ENCODE results near the gene CPNE2. TPM values are rescaled to one million over a fixed set of nuclear protein-coding genes. Genes with fewer than 3 reads are reported as not detected.
A peak's percentile ranks its signal among the peaks of the same experiment; 100 is the strongest.
"Not testable (repeated sequence)": the region's sequence is repeated elsewhere in the genome, so short reads cannot be mapped to it uniquely, and the experiment has no call there.

The CPNE2 gene
- total RNA-seq, 8 experiments from 2014 or later = 14.7 to 71.4 (median 19.1) TPM

DNA sequence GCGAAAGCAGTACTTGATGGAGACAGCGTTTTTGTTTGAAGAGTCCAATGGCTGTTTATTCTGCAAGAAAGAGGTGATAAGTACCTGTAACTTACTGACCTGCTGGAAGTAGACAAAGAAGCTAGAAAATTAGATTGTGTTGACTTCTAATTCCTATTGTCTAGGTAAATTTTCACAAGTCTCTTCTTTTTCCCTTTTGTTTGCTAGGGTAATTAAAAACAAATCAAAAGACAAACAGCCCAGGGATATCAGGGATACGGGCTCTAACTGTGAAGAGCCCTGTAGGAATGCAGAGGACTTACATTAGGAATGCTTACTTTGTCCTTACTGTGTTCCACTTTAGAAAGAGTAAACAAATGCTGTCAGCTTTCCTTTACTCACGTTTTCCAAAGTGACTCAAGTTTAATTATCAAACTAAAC lies 86.4 kb downstream of the CPNE2 start:
- WGBS, 10 experiments = 17 to 88% (median 66%) methylated on average over 1 to 4 of the region's 4 CpGs
- ATAC-seq (replicated peaks in 6 of 8) = peak in 4 of 8 experiments; percentile 15 to 83 (median 54)
- in situ Hi-C loops (cut with MboI; ENCODE audit: low pct_unique_long_range_greater_than_20kb in 2 of 9, low sequenced_read_pairs in 9 of 9, unreplicated experiment in 9 of 9) = loop anchor here in 1 of 9 experiments (10.0 kb wide), 1 partner anchor 94 kb away; no protein-coding TSS in a partner anchor
- no peak overlapping the region for H3K27ac ChIP-seq
- H3K4me1 ChIP-seq (replicated peaks in 1 of 2) = peaks cover 0 to 10% of the 10 kb centered on the region in 2 donors
- H3K4me3 ChIP-seq = no peak overlapping the region

DNA sequence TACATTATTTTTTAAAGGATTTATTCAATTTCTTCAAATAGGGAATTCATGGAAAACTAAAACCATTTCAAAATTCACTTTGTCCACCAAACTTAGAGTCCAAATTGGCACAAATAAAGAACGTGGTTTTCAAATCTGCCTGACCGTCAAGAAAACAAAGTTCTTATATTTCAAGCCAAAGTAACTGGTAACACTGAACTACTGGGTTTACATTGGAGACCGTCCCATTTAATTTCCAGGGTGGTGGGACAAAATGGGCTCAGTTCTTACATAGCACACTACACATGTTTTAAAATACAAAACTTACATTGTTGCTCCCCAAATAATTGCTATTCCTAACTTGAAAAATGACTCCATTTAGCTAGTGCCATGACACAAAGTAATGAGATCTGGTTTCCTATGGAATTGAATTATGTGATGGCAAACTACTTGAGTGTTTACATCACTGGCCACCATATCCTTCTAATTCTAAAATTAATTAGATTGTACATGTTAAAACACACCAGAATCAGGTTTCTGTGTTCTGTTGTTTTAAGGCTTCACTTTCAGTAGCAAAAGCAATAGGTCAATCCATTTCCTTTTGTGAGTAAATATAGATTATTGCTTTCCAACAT lies 86.9 kb downstream of the CPNE2 start:
- peaks cover 3 to 13% of the 10 kb centered on the region in 2 donors for H3K4me1 ChIP-seq (replicated peaks in 1 of 2)
- H3K27ac ChIP-seq = no peak overlapping the region
- 54 to 100% (median 74%) methylated on average over 1 to 3 of the region's 3 CpGs; no CpG with 5 or more reads in 1 of the 10 experiments for WGBS, 10 experiments
- in situ Hi-C loops (cut with MboI; ENCODE audit: low pct_unique_long_range_greater_than_20kb in 2 of 9, low sequenced_read_pairs in 9 of 9, unreplicated experiment in 9 of 9) = loop anchor here in 1 of 9 experiments (10.0 kb wide), 1 partner anchor 95 kb away; no protein-coding TSS in a partner anchor
- H3K4me3 ChIP-seq = no peak overlapping the region
- ATAC-seq (replicated peaks in 6 of 8) = peak in 1 of 8 experiments; percentile 62

DNA sequence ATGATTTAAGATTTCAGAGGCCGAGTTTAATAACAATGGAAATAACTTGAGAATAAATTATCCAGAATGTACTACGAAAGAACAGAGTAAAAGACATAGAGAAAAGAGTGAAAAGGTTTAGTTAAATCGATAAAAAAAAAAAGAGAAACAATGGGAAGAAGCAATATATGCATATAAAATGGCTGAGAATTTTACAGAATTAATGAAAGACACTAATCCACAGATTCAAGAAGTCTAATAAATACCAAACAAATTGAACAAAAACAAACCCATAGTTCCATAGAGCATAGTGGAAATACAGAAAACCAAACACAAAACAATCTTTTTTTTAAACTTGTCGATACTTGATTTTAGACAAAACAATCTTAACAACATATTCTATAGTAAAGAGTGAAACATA lies 91.7 kb downstream of the CPNE2 start:
- Histone ChIP-seq H3K4me1 (replicated peaks in 1 of 2) (peaks cover 13 to 18% of the 10 kb centered on the region in 2 donors), H3K27ac (no peak overlapping the region), H3K4me3 (peak overlapping the region in 2 of 5 donors; percentile 83 to 94)
- ATAC-seq (replicated peaks in 6 of 8) = no peak
- WGBS, 10 experiments = 67 to 97% (median 88%) methylated on average over 3 to 4 of the region's 4 CpGs
- in situ Hi-C loops (cut with MboI; ENCODE audit: low pct_unique_long_range_greater_than_20kb in 2 of 9, low sequenced_read_pairs in 9 of 9, unreplicated experiment in 9 of 9) = no loop called here

GRCh38 chr16:57184887-57185445 lies 92.6 kb downstream of the CPNE2 start:
- Histone ChIP-seq H3K4me1 (replicated peaks in 1 of 2) (peaks cover 13% of the 10 kb centered on the region in 2 donors), H3K4me3 (peak overlapping the region; percentile 61 to 94 (median 79)), H3K27ac (peak overlapping the region; percentile 85 to 87)
- in situ Hi-C loops (cut with MboI; ENCODE audit: low pct_unique_long_range_greater_than_20kb in 2 of 9, low sequenced_read_pairs in 9 of 9, unreplicated experiment in 9 of 9) = no loop called here
- WGBS, 10 experiments = 0 to 22% (median 11%) methylated on average over 2 to 15 of the region's 15 CpGs; no CpG with 5 or more reads in 1 of the 10 experiments
- no peak for ATAC-seq (replicated peaks in 6 of 8)

GRCh38 chr16:57185446-57185944 lies 93.1 kb downstream of the CPNE2 start:
- Histone ChIP-seq H3K27ac (peak overlapping the region; percentile 85 to 87), H3K4me3 (peak overlapping the region; percentile 61 to 94 (median 79)), H3K4me1 (replicated peaks in 1 of 2) (peaks cover 13% of the 10 kb centered on the region in 2 donors)
- in situ Hi-C loops (cut with MboI; ENCODE audit: low pct_unique_long_range_greater_than_20kb in 2 of 9, low sequenced_read_pairs in 9 of 9, unreplicated experiment in 9 of 9) = no loop called here
- peak; percentile 17 to 31 (median 22) for ATAC-seq (replicated peaks in 6 of 8)
- WGBS, 10 experiments = 0 to 3% (median 0%) methylated on average over 3 to 18 of the region's 37 CpGs; no CpG with 5 or more reads in 1 of the 10 experiments

GRCh38 chr16:57185945-57186871 lies 93.8 kb downstream of the CPNE2 start, which contains the start of the genes PSME3IP1 and RSPRY1:
Gene PSME3IP1 (minus strand): TSS chr16:57186039. CDS start chr16:57173854, 12,185 bp downstream.
Gene RSPRY1 (plus strand): TSS chr16:57186329. CDS start chr16:57204659, 18,330 bp downstream.
- in situ Hi-C loops (cut with MboI; ENCODE audit: low pct_unique_long_range_greater_than_20kb in 2 of 9, low sequenced_read_pairs in 9 of 9, unreplicated experiment in 9 of 9) = no loop called here
- H3K4me3 ChIP-seq = peak within 1 kb of the TSS; percentile 73 to 94 (median 82)
- peak within 1 kb of the TSS; percentile 94 to 96 for H3K27ac ChIP-seq
- 0 to 4% (median 0%) methylated on average over 1 to 17 of the region's 64 CpGs; no CpG with 5 or more reads in 1 of the 10 experiments for WGBS, 10 experiments
- H3K4me1 ChIP-seq (replicated peaks in 1 of 2) = peaks cover 13% of the 10 kb centered on the region in 2 donors
- peak; percentile 89 to 96 (median 96) for ATAC-seq (replicated peaks in 6 of 8)

DNA sequence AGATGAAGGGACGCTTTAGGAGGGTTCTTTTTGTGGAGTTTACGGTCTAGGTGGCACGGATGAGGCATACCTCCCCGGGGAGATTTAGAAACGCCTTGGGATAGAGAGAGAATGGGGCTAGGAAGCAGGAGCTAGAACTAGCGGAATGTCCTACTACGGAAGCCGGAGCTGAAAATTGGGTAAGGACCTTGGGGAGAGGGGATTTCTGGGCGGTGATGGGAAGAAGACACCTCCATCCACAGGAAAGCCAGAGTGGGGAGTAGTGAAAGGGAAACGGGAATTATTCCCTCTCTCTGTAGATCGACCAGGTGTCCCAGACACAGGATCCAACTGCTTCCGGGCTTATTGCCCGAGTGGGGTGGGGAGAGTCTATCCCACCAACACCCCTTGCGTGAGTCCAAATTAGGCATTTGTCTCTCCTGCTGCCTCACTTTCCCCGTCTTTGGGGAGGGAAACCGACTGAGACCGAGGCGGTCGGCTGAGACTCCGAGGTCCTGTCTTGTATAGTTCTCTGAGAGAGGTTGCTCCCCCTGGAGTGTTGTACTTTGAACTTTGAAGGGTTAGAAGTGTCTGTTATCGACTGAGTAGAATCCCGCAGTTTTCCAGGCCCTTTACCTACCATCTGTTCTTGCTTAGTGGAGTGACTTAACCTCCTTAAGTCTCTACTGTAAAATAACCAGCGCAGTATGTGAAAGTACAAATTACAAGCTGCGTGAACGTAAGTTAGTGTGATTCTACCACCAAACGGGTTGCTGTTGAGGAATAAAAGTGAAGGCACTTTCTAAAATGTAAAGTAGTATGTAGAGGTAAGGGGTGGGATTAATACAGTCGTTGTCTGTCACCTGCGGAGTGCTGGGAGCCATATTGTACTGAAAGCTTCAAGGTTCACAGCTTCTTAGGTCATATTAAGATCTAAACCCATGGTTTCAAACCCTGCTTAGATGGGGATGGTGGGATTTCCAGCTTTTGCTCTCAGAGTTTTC lies 94.8 kb downstream of the CPNE2 start:
- in situ Hi-C loops (cut with MboI; ENCODE audit: low pct_unique_long_range_greater_than_20kb in 2 of 9, low sequenced_read_pairs in 9 of 9, unreplicated experiment in 9 of 9) = no loop called here
- 0 to 8% (median 1%) methylated on average over 1 to 13 of the region's 28 CpGs for WGBS, 10 experiments
- Histone ChIP-seq H3K4me3 (peak overlapping the region; percentile 73 to 94 (median 82)), H3K4me1 (replicated peaks in 1 of 2) (peaks cover 13 to 15% of the 10 kb centered on the region in 2 donors), H3K27ac (peak overlapping the region; percentile 94 to 96)
- ATAC-seq (replicated peaks in 6 of 8) = peak in 3 of 8 experiments; percentile 1 to 3 (median 2)

DNA sequence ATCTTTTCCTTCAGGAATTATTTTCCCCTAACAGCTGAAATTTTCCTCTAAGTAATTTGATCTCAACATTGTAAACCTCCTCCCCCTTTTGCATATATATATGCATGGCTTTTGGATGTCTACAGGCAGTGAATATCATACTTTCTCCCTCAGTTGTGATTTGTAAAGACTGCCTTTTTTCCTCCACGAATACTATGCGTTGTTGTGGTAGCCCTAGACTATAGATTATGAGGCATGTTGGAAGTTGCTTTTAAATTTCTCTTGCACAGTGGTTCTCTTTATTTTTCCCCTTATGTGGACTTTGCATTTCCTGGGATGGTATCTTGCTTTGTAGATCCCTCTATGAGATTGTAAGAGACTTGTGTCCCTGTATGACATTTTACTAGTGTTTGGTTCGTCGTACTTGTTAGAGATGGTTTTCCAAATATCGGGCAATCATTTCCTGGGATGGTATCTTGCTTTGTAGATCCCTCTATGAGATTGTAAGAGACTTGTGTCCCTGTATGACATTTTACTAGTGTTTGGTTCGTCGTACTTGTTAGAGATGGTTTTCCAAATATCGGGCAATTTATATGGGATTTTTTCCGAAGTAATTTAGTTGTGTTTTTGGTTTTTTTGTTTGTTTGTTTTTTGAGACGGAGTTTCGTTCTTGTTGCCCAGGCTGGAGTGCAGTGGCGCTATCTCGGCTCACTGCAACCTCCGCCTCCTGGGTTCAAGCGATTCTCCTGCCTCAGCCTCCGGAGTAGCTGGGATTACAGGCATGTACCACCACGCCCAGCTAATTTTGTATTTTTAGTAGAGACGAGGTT lies 95.7 kb downstream of the CPNE2 start:
- H3K27ac ChIP-seq; in situ Hi-C loops (cut with MboI; ENCODE audit: low pct_unique_long_range_greater_than_20kb in 2 of 9, low sequenced_read_pairs in 9 of 9, unreplicated experiment in 9 of 9): not testable (repeated sequence)
- 38 to 100% (median 75%) methylated on average over 1 to 12 of the region's 18 CpGs; no CpG with 5 or more reads in 2 of the 10 experiments for WGBS, 10 experiments

GRCh38 chr16:57188711-57189002 lies 96.3 kb downstream of the CPNE2 start:
- ATAC-seq (replicated peaks in 6 of 8) = no peak
- WGBS, 10 experiments = 70 to 100% (median 100%) methylated on average over 2 to 7 of the region's 9 CpGs; no CpG with 5 or more reads in 3 of the 10 experiments
- in situ Hi-C loops (cut with MboI; ENCODE audit: low pct_unique_long_range_greater_than_20kb in 2 of 9, low sequenced_read_pairs in 9 of 9, unreplicated experiment in 9 of 9) = no loop called here
- Histone ChIP-seq H3K4me1 (replicated peaks in 1 of 2) (peaks cover 13 to 15% of the 10 kb centered on the region in 2 donors), H3K27ac (no peak overlapping the region), H3K4me3 (peak overlapping the region in 1 of 5 donors; percentile 94)

More for the DNA sequence above, 95.7 kb downstream of the CPNE2 start:
- ATAC-seq (replicated peaks in 6 of 8) = not testable (repeated sequence)
- Histone ChIP-seq H3K4me1 (replicated peaks in 1 of 2) (peaks cover 13 to 15% of the 10 kb centered on the region in 2 donors), H3K4me3 (peak overlapping the region; percentile 73 to 94 (median 82))

- 92 to 100% (median 100%) methylated on average over 1 to 4 of the region's 4 CpGs; no CpG with 5 or more reads in 3 of the 10 experiments for WGBS, 10 experiments
- H3K4me1 ChIP-seq (replicated peaks in 1 of 2) = peaks cover 9 to 10% of the 10 kb centered on the region in 2 donors
- in situ Hi-C loops (cut with MboI; ENCODE audit: low pct_unique_long_range_greater_than_20kb in 2 of 9, low sequenced_read_pairs in 9 of 9, unreplicated experiment in 9 of 9); H3K27ac ChIP-seq; ATAC-seq (replicated peaks in 6 of 8); H3K4me3 ChIP-seq: not testable (repeated sequence)
Observed at GRCh38 chr16:57189527-57189926, 97.1 kb downstream of the CPNE2 start.

GRCh38 chr16:57190136-57190535 lies 97.8 kb downstream of the CPNE2 start:
- no peak overlapping the region for H3K27ac ChIP-seq
- H3K4me1 ChIP-seq (replicated peaks in 1 of 2) = peaks cover 7 to 8% of the 10 kb centered on the region in 2 donors
- in situ Hi-C loops (cut with MboI; ENCODE audit: low pct_unique_long_range_greater_than_20kb in 2 of 9, low sequenced_read_pairs in 9 of 9, unreplicated experiment in 9 of 9) = no loop called here
- no peak for ATAC-seq (replicated peaks in 6 of 8)
- H3K4me3 ChIP-seq = no peak overlapping the region
- 67 to 100% (median 100%) methylated on average over 1 to 2 of the region's 2 CpGs; no CpG with 5 or more reads in 2 of the 10 experiments for WGBS, 10 experiments
